B cell (primary cell): ENCODE data around the gene JAKMIP2.

Experiments
- EZH2 ChIP-seq: IDR thresholded peaks from 2 replicates; pipeline ENCODE4 v1.6.1; 2012; ENCODE audit warnings: borderline replicate concordance, low read depth, mild to moderate bottlenecking, moderate library complexity, low read length; ENCODE audit not compliant: insufficient read depth, poor library complexity, severe bottlenecking
- TF ChIP-seq, protein P1 (sequence below): fragments of 200-600 bp; IDR thresholded peaks from one replicate; pipeline ENCODE4 v1.8.0; 2022; ENCODE audit warnings: antibody characterized with exemption, mild to moderate bottlenecking

- TF ChIP-seq, protein P1, sequence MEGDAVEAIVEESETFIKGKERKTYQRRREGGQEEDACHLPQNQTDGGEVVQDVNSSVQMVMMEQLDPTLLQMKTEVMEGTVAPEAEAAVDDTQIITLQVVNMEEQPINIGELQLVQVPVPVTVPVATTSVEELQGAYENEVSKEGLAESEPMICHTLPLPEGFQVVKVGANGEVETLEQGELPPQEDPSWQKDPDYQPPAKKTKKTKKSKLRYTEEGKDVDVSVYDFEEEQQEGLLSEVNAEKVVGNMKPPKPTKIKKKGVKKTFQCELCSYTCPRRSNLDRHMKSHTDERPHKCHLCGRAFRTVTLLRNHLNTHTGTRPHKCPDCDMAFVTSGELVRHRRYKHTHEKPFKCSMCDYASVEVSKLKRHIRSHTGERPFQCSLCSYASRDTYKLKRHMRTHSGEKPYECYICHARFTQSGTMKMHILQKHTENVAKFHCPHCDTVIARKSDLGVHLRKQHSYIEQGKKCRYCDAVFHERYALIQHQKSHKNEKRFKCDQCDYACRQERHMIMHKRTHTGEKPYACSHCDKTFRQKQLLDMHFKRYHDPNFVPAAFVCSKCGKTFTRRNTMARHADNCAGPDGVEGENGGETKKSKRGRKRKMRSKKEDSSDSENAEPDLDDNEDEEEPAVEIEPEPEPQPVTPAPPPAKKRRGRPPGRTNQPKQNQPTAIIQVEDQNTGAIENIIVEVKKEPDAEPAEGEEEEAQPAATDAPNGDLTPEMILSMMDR: no peak
- TF ChIP-seq EZH2: no peak
Observed at GRCh38 chr5:147578228-147579024, 204.1 kb downstream of the JAKMIP2 start.
